Measurements from ENCODE around the gene P2RY8. TPM values are rescaled to one million over a fixed set of nuclear protein-coding genes. Genes with fewer than 3 reads are reported as not detected.
A peak's percentile ranks its signal among the peaks of the same experiment; 100 is the strongest.

The P2RY8 gene
- total and polyA plus RNA-seq, 10 of the 15 experiments (the other 5 are each of a cell fraction or from before 2014, with no cell fraction given): 2.0 to 64.4 (median 36.5) TPM

DNA sequence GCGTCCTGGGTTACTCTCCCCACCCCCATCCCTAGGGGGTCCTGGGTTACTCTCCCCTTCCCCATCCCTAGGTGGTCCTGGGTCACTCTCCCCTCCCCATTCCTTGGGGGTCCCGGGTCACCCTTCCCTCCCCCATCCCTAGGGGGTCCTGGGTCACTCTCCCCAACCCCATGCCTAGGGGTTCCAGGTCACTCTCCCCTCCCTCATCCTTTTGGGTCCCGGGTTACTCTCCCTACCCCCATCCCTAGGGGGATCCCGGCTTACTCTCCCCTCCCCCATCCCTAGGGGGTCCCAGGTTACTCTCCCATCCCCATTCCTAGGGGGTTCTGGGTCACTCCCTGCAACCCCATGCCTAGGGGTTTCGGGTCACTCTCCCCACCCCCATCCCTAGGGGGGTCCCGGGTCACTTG is 85.7 kb downstream of the P2RY8 start (continued):
- TF ChIP-seq, protein P1, sequence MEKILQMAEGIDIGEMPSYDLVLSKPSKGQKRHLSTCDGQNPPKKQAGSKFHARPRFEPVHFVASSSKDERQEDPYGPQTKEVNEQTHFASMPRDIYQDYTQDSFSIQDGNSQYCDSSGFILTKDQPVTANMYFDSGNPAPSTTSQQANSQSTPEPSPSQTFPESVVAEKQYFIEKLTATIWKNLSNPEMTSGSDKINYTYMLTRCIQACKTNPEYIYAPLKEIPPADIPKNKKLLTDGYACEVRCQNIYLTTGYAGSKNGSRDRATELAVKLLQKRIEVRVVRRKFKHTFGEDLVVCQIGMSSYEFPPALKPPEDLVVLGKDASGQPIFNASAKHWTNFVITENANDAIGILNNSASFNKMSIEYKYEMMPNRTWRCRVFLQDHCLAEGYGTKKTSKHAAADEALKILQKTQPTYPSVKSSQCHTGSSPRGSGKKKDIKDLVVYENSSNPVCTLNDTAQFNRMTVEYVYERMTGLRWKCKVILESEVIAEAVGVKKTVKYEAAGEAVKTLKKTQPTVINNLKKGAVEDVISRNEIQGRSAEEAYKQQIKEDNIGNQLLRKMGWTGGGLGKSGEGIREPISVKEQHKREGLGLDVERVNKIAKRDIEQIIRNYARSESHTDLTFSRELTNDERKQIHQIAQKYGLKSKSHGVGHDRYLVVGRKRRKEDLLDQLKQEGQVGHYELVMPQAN (conservative IDR thresholded peaks at IDR 0.05): no peak
- TF ChIP-seq HDAC2 (IDR thresholded peaks at IDR 0.05) (no peak), ESRRA (IDR thresholded peaks at IDR 0.05; ENCODE audit: low read length) (no peak), PAX8 (IDR thresholded peaks at IDR 0.05) (no peak), SUPT20H (IDR thresholded peaks at IDR 0.05; ENCODE audit: borderline replicate concordance, control insufficient read depth, low read depth, low read length) (no peak), LARP7 (IDR thresholded peaks at IDR 0.05) (no peak)

- in situ Hi-C loops (cut with MboI) (loop anchor here (10.0 to 25.0 kb wide), 2 partner anchors 1062 to 1164 kb away; partner anchors contain the start of genes DHRSX and ZBED1), intact Hi-C loops (cut with micrococcal nuclease; ENCODE audit: unreplicated experiment) (loop anchor here (5.0 to 10.0 kb wide), 5 partner anchors 128 to 1244 kb away; partner anchors contain the start of genes CD99 and GTPBP6)
- Histone ChIP-seq H4K20me1 (ENCODE audit: control insufficient read depth, insufficient read depth) (no peaks in the 10 kb centered on the region), H2AFZ (ENCODE audit: control insufficient read depth, low read depth, low read length) (no peak overlapping the region), H3K9me3 (replicated peaks; ENCODE audit: control insufficient read depth, insufficient read depth, low read length) (peaks cover 28% of the 10 kb centered on the region), H3K79me2 (ENCODE audit: control insufficient read depth, insufficient read depth, low read length) (peaks cover 55% of the 10 kb centered on the region), H3K9ac (ENCODE audit: control insufficient read depth, insufficient read depth, low read length) (no peak overlapping the region), H3K4me1 (ENCODE audit: control insufficient read depth, insufficient read depth, low read length) (peaks cover 13% of the 10 kb centered on the region), H3K27me3 (replicated peaks in 1 of 2; ENCODE audit: control insufficient read depth in 2 of 2, insufficient read depth in 2 of 2, low read length in 1 of 2) (no peaks in the 10 kb centered on the region), H3K4me3 (no peak overlapping the region; the same call in 1 of the 2 replicates), H3K4me2 (ENCODE audit: control insufficient read depth, insufficient read depth) (peak overlapping the region; percentile 31), H3K27ac (ENCODE audit: control insufficient read depth, insufficient read depth) (no peak overlapping the region), H3K36me3 (ENCODE audit: control insufficient read depth in 2 of 2, insufficient read depth in 2 of 2, low read length in 1 of 2) (peaks cover 0 to 2% of the 10 kb centered on the region in 2 experiments; a peak in 1 of 4 replicates)
- no TSS peak for BruUV-seq (replicated peaks)
- ATAC-seq (no peak), DNase-seq (ENCODE audit: low read depth, low spot score) (no peak), FAIRE-seq (no peak)
- 33% methylated on average over 1 of the region's 9 CpGs for WGBS (ENCODE audit: insufficient coverage, insufficient replicate concordance, low lambda C conversion rate, missing lambda C conversion rate)
- RAD21 ChIA-PET (ENCODE audit: unreplicated experiment): no interaction called here
- CTCF ChIA-PET: no interaction called here
- POLR2A ChIA-PET: no interaction called here
- SMC1A ChIA-PET (ENCODE audit: uncharacterized antibody, unreplicated experiment): no interaction called here
- TF ChIP-seq TCF3 (IDR thresholded peaks at IDR 0.05; ENCODE audit: borderline replicate concordance, insufficient read depth, low read depth, low read length) (no peak), E4F1 (IDR thresholded peaks at IDR 0.05; ENCODE audit: borderline replicate concordance, partially characterized antibody) (no peak), USF2 (IDR thresholded peaks at IDR 0.05; ENCODE audit: borderline replicate concordance, low read depth, low read length) (no peak), PKNOX1 (IDR thresholded peaks at IDR 0.05) (no peak), ETV6 (conservative IDR thresholded peaks at IDR 0.05 in 1 of 2, IDR thresholded peaks at IDR 0.05 in 1 of 2; ENCODE audit: borderline replicate concordance in 1 of 2, low read depth in 1 of 2) (no peak)
- TF ChIP-seq, protein P2, sequence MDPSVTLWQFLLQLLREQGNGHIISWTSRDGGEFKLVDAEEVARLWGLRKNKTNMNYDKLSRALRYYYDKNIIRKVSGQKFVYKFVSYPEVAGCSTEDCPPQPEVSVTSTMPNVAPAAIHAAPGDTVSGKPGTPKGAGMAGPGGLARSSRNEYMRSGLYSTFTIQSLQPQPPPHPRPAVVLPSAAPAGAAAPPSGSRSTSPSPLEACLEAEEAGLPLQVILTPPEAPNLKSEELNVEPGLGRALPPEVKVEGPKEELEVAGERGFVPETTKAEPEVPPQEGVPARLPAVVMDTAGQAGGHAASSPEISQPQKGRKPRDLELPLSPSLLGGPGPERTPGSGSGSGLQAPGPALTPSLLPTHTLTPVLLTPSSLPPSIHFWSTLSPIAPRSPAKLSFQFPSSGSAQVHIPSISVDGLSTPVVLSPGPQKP (IDR thresholded peaks at IDR 0.05; ENCODE audit: low read depth, low read length): no peak
Observed at GRCh38 chrX:1450361-1451161, 86.4 kb downstream of the P2RY8 start.
